Immature natural killer cell (primary cell): ENCODE data around the gene METTL25B. TPM values are rescaled to one million over a fixed set of nuclear protein-coding genes. Genes with fewer than 3 reads are reported as not detected.

Experiments
- DNase-seq, 3 donors: peaks; one replicate each; pipeline ENCODE4 v3.0.0; 2022; ENCODE audit warnings: mixed read lengths in 1 of 3
- H3K27ac Mint-ChIP-seq, 6 donors: one replicate each; pipeline ENCODE4 v1.8.0; 2020; ENCODE audit warnings: mixed read lengths in 6 of 6, mild to moderate bottlenecking in 5 of 6, inconsistent platforms in 4 of 6, moderate library complexity in 3 of 6
- H3K27me3 Mint-ChIP-seq, 3 donors: one replicate each; pipeline ENCODE4 v1.8.0; 2020 to 2021; ENCODE audit warnings: low read depth in 3 of 3, mild to moderate bottlenecking in 3 of 3, mixed read lengths in 3 of 3, moderate library complexity in 3 of 3, inconsistent platforms in 1 of 3
- H3K36me3 Mint-ChIP-seq, 3 donors: one replicate each; pipeline ENCODE4 v1.8.0; 2020; ENCODE audit warnings: mixed read lengths in 3 of 3, inconsistent platforms in 2 of 3, mild to moderate bottlenecking in 2 of 3
- H3K4me1 Mint-ChIP-seq, 2 donors: one replicate each; pipeline ENCODE4 v1.8.0; 2020; ENCODE audit warnings: inconsistent platforms in 2 of 2, mild to moderate bottlenecking in 2 of 2, mixed read lengths in 2 of 2, moderate library complexity in 1 of 2
- H3K4me3 Mint-ChIP-seq, 5 donors: one replicate each; pipeline ENCODE4 v1.8.0; 2020; ENCODE audit warnings: mild to moderate bottlenecking in 5 of 5, mixed read lengths in 5 of 5, inconsistent platforms in 3 of 5, moderate library complexity in 3 of 5
- H3K9me3 Mint-ChIP-seq, 6 donors: one replicate each; pipeline ENCODE4 v1.8.0; 2020; ENCODE audit warnings: mild to moderate bottlenecking in 6 of 6, mixed read lengths in 6 of 6, inconsistent platforms in 4 of 6, moderate library complexity in 3 of 6
- polyA plus RNA-seq, 3 donors: library from polyadenylated mRNA; unstranded; fragments of 300-500 nt; fragmentation: Illumina TruSeq; gene quantifications; one replicate each; pipeline ENCODE4 v1.2.3, GENCODE V29; 2021

METTL25B gene
- polyA plus RNA-seq, 3 donors from 2014 or later, result 4.1 to 6.3 (median 4.4) TPM

GRCh38 chr1:156742801-156743200 lies 14.5 kb downstream of the METTL25B start:
- H3K36me3 Mint-ChIP-seq, result peaks cover 3 to 7% (median 6%) of the 10 kb centered on the region in 3 donors
- peaks cover 3 to 9% (median 6%) of the 10 kb centered on the region in 3 donors for H3K27me3 Mint-ChIP-seq
- H3K4me1 Mint-ChIP-seq, result peaks cover 45 to 48% of the 10 kb centered on the region in 2 donors
- no peaks in the 10 kb centered on the region for H3K9me3 Mint-ChIP-seq
- peak overlapping the region in 1 of 5 donors; percentile 18 for H3K4me3 Mint-ChIP-seq
- DNase-seq, result no peak
- H3K27ac Mint-ChIP-seq, result peak overlapping the region in 4 of 6 donors; percentile 43 to 99 (median 98)

- DNase-seq, result no peak
- no peaks in the 10 kb centered on the region for H3K9me3 Mint-ChIP-seq
- H3K27ac Mint-ChIP-seq, result peak overlapping the region in 2 of 6 donors; percentile 64 to 72
- H3K36me3 Mint-ChIP-seq, result peaks cover 3 to 7% (median 6%) of the 10 kb centered on the region in 3 donors
- no peak overlapping the region for H3K4me3 Mint-ChIP-seq
- peaks cover 54 to 56% of the 10 kb centered on the region in 2 donors for H3K4me1 Mint-ChIP-seq
- H3K27me3 Mint-ChIP-seq, result peaks cover 6 to 9% (median 6%) of the 10 kb centered on the region in 3 donors
Measured at GRCh38 chr1:156743367-156744302, 15.4 kb downstream of the METTL25B start.

GRCh38 chr1:156744344-156744743 lies 16.1 kb downstream of the METTL25B start:
- Mint-ChIP-seq H3K4me3 (no peak overlapping the region), H3K36me3 (peaks cover 3 to 7% (median 6%) of the 10 kb centered on the region in 3 donors), H3K27ac (peak overlapping the region in 4 of 6 donors; percentile 35 to 91 (median 60)), H3K4me1 (peaks cover 59 to 63% of the 10 kb centered on the region in 2 donors), H3K9me3 (no peaks in the 10 kb centered on the region), H3K27me3 (peaks cover 6 to 9% (median 6%) of the 10 kb centered on the region in 3 donors)
- no peak for DNase-seq

- DNase-seq, result no peak
- peaks cover 3 to 7% (median 6%) of the 10 kb centered on the region in 3 donors for H3K36me3 Mint-ChIP-seq
- peak overlapping the region in 5 of 6 donors; percentile 86 to 98 (median 95) for H3K27ac Mint-ChIP-seq
- peaks cover 6 to 9% (median 6%) of the 10 kb centered on the region in 3 donors for H3K27me3 Mint-ChIP-seq
- no peaks in the 10 kb centered on the region for H3K9me3 Mint-ChIP-seq
- H3K4me3 Mint-ChIP-seq, result peak overlapping the region in 1 of 5 donors; percentile 23
- H3K4me1 Mint-ChIP-seq, result peaks cover 65 to 69% of the 10 kb centered on the region in 2 donors
Measured at GRCh38 chr1:156744786-156745419, 16.6 kb downstream of the METTL25B start.

GRCh38 chr1:156745881-156746280 lies 17.6 kb downstream of the METTL25B start:
- peaks cover 67 to 70% of the 10 kb centered on the region in 2 donors for H3K4me1 Mint-ChIP-seq
- peak overlapping the region; percentile 85 to 95 (median 89) for H3K4me3 Mint-ChIP-seq
- H3K9me3 Mint-ChIP-seq, result no peaks in the 10 kb centered on the region
- H3K27me3 Mint-ChIP-seq, result peaks cover 6 to 10% (median 10%) of the 10 kb centered on the region in 3 donors
- H3K36me3 Mint-ChIP-seq, result peaks cover 3 to 7% (median 6%) of the 10 kb centered on the region in 3 donors
- H3K27ac Mint-ChIP-seq, result peak overlapping the region; percentile 86 to 98 (median 96)
- no peak for DNase-seq

GRCh38 chr1:156746406-156746727 lies 18.1 kb downstream of the METTL25B start:
- H3K27me3 Mint-ChIP-seq, result peaks cover 5 to 10% (median 6%) of the 10 kb centered on the region in 3 donors
- peaks cover under 1 to 5% (median 4%) of the 10 kb centered on the region in 3 donors for H3K36me3 Mint-ChIP-seq
- peak overlapping the region; percentile 85 to 95 (median 89) for H3K4me3 Mint-ChIP-seq
- H3K27ac Mint-ChIP-seq, result peak overlapping the region; percentile 86 to 98 (median 96)
- H3K9me3 Mint-ChIP-seq, result no peaks in the 10 kb centered on the region
- peaks cover 63 to 66% of the 10 kb centered on the region in 2 donors for H3K4me1 Mint-ChIP-seq
- peak; percentile 49 to 56 (median 50) for DNase-seq

- H3K9me3 Mint-ChIP-seq, result no peaks in the 10 kb centered on the region
- H3K36me3 Mint-ChIP-seq, result peaks cover 0 to 4% (median 4%) of the 10 kb centered on the region in 3 donors
- H3K27ac Mint-ChIP-seq, result peak overlapping the region; percentile 91 to 98 (median 96)
- H3K27me3 Mint-ChIP-seq, result peaks cover 6 to 10% (median 6%) of the 10 kb centered on the region in 3 donors
- peak overlapping the region; percentile 87 to 97 (median 92) for H3K4me3 Mint-ChIP-seq
- H3K4me1 Mint-ChIP-seq, result peaks cover 56 to 60% of the 10 kb centered on the region in 2 donors
- DNase-seq, result peak; percentile 61 to 65 (median 64)
Measured at GRCh38 chr1:156746728-156747631, 18.7 kb downstream of the METTL25B start.

- H3K27me3 Mint-ChIP-seq, result peaks cover 6 to 10% (median 8%) of the 10 kb centered on the region in 3 donors
- H3K36me3 Mint-ChIP-seq, result peaks cover 0 to 4% (median 4%) of the 10 kb centered on the region in 3 donors
- peaks cover 65 to 68% of the 10 kb centered on the region in 2 donors for H3K4me1 Mint-ChIP-seq
- no peaks in the 10 kb centered on the region for H3K9me3 Mint-ChIP-seq
- DNase-seq, result no peak
- peak overlapping the region; percentile 91 to 97 (median 95) for H3K27ac Mint-ChIP-seq
- peak overlapping the region; percentile 87 to 97 (median 93) for H3K4me3 Mint-ChIP-seq
Measured at GRCh38 chr1:156747742-156748669, 19.7 kb downstream of the METTL25B start.

- Mint-ChIP-seq H3K36me3 (peaks cover 0 to 4% (median 4%) of the 10 kb centered on the region in 3 donors), H3K27ac (peak overlapping the region; percentile 91 to 97 (median 95)), H3K27me3 (peaks cover 6 to 10% (median 8%) of the 10 kb centered on the region in 3 donors), H3K4me1 (peaks cover 67 to 70% of the 10 kb centered on the region in 2 donors), H3K9me3 (no peaks in the 10 kb centered on the region), H3K4me3 (peak overlapping the region; percentile 87 to 97 (median 93))
- DNase-seq, result no peak
Measured at GRCh38 chr1:156748670-156749418, 20.6 kb downstream of the METTL25B start.

GRCh38 chr1:156749419-156750118 lies 21.3 kb downstream of the METTL25B start:
- peaks cover 67 to 70% of the 10 kb centered on the region in 2 donors for H3K4me1 Mint-ChIP-seq
- H3K27ac Mint-ChIP-seq, result peak overlapping the region; percentile 91 to 97 (median 95)
- peaks cover 6 to 10% (median 8%) of the 10 kb centered on the region in 3 donors for H3K27me3 Mint-ChIP-seq

GRCh38 chr1:156750191-156750672 lies 22.0 kb downstream of the METTL25B start:
- no peak for DNase-seq
- H3K4me3 Mint-ChIP-seq, result peak overlapping the region; percentile 87 to 97 (median 93)
- H3K4me1 Mint-ChIP-seq, result peaks cover 68 to 69% of the 10 kb centered on the region in 2 donors
- no peaks in the 10 kb centered on the region for H3K9me3 Mint-ChIP-seq
- H3K27ac Mint-ChIP-seq, result peak overlapping the region; percentile 91 to 97 (median 95)
- H3K36me3 Mint-ChIP-seq, result peaks cover 0 to 4% (median 0%) of the 10 kb centered on the region in 3 donors
- H3K27me3 Mint-ChIP-seq, result peaks cover 6 to 10% (median 8%) of the 10 kb centered on the region in 3 donors

More at GRCh38 chr1:156749419-156750118, 21.3 kb downstream of the METTL25B start:
- H3K4me3 Mint-ChIP-seq, result peak overlapping the region; percentile 87 to 97 (median 93)
- H3K36me3 Mint-ChIP-seq, result peaks cover 0 to 4% (median 0%) of the 10 kb centered on the region in 3 donors
- no peak for DNase-seq
- no peaks in the 10 kb centered on the region for H3K9me3 Mint-ChIP-seq
